ENCODE measurements around the gene WDR27.
A peak's percentile ranks its signal among the peaks of the same experiment; 100 is the strongest.

The WDR27 gene

GRCh38 chr6:169559592-169559991 is 142.2 kb downstream of the WDR27 start:
- ATAC-seq: no peak

- ATAC-seq: no peak
Observed at GRCh38 chr6:169558774-169559441, 142.9 kb downstream of the WDR27 start.

GRCh38 chr6:169558378-169558773 is 143.5 kb downstream of the WDR27 start:
- ATAC-seq: no peak

GRCh38 chr6:169557887-169558286 is 143.9 kb downstream of the WDR27 start:
- no peak for ATAC-seq

- peak; percentile 94 to 99 for ATAC-seq
Observed at GRCh38 chr6:169556758-169557548, 144.9 kb downstream of the WDR27 start.

- ATAC-seq: no peak
Observed at GRCh38 chr6:169555971-169556617, 145.7 kb downstream of the WDR27 start.

DNA sequence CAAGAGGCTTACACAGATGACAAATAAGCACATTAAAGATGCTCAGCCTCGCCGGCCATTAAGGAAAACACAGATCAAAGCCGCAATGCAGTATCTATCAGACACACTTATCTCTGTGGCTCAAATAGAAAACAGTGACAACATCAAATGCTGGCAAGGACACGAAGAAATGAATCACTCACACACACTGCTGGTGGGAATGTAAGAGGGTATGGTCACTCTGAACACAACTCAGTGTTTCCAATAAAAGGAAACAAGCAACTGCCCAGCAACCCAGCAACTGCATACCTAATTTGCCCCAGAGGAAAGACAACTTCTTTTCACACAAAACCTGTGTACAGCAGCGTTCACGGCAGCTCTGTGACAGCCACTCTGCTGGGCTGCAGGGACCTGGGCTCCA is 155.8 kb downstream of the WDR27 start:
- no peak for ATAC-seq

DNA sequence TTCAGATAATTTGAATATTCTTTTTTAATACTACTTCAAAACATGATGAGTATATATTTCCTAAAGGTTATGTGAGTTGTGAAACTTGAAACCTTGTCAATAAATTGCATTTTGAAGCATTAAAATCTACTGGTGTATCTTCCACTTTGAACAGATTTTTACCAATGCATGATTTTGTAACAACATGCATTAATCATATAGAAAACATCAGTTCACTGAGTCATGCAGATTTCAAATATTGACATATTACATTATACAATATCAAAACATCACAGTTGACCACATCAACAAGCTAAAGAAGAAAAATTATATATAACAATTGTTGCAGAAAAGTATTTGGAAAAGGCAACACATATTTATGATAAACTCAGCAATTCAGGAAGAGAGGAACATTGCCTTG is 158.1 kb downstream of the WDR27 start:
- ATAC-seq: no peak

GRCh38 chr6:169542491-169542890 is 159.3 kb downstream of the WDR27 start:
- ATAC-seq: no peak

GRCh38 chr6:169539176-169539897 is 162.5 kb downstream of the WDR27 start:
- ATAC-seq: no peak

DNA sequence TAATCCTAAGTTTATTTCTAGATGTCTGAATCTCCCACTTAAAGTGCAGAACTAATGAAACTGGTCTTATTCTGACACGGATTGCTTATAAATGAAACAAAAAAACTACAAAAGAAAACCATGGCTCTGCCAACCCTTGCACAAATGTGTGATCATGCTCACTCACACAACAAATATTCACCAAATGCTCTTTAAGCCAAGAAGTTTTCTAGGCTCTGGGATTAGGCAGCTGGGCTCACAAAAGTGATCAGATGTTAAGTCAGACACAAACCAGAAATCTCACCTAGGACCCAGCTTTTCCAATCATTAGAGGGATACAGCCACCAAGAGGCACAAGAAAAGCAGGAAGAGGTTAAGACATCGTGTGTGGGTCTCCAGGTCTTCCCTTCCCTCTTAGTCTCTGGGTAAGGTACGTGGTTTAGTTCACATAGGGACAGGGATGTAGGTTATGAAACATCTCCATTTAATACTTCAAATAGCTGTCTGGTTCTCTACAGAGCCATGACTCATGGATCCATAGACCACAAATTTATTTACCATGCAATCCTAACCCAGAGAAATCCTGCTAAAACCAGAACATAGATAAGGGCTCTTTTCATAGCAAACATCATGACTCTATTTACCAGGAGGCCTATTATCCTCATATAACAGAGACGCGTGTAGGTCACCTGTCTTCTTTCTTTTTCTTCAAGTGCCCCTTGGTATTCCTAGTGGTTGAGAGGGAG is 165.2 kb downstream of the WDR27 start:
- ATAC-seq: no peak

GRCh38 chr6:169534039-169534421 is 167.8 kb downstream of the WDR27 start:
- ATAC-seq: no peak

DNA sequence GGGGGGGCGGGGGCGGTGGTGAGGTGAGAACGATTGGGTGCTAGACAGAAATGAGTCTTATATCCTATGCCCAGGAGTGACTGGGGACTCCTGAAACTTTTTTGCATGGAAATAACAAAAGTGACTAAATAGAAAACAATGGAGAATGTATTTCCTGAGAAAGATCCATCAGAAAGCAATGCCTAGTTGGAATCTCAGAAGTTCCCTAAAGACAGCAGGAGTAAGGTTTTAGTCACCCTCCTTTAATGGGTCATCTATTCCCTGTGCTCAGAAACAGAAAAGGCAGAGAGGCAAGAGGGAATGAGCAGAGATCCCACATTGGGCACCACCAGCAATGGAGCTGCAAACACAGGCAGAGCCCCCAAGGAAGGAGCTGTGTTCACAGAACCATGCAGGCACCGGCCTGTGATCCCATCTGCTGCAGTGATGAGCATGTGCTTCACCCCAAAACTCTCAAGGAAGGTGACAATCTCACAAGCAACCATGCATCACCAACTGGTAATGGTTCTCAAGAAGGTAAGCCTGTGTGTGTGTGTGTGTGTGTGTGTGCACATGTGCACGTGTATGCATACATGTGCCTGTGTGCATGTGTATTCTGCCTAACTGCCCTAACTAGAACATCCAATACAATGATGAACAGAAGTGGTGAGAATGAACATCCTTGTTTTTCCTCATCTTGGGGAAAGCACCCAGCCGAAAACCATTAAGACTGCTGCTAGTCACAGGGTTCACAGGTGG is 168.4 kb downstream of the WDR27 start:
- no peak for ATAC-seq

GRCh38 chr6:169530752-169531123 is 171.1 kb downstream of the WDR27 start:
- ATAC-seq: peak; percentile 62 to 66

- peak; percentile 88 to 89 for ATAC-seq
Observed at GRCh38 chr6:169529931-169530751, 171.7 kb downstream of the WDR27 start.

DNA sequence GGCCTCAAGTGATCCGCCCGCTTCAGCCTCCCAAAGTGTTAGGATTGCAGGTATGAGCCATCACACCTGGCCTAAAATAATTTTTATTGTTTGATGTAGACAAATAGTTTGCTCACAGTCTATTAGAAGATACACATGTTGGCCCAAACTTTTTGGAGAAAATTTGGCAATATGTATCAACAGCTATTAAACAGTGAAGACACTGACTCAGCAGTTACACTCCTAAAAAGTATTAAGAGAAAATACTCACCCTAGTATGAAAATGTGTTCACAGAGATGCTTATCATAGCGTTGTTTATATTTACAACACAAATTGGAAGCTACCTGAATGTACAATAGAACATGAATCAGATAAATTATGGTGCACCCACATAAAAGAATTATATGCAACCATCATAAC is 173.1 kb downstream of the WDR27 start:
- no peak for ATAC-seq

DNA sequence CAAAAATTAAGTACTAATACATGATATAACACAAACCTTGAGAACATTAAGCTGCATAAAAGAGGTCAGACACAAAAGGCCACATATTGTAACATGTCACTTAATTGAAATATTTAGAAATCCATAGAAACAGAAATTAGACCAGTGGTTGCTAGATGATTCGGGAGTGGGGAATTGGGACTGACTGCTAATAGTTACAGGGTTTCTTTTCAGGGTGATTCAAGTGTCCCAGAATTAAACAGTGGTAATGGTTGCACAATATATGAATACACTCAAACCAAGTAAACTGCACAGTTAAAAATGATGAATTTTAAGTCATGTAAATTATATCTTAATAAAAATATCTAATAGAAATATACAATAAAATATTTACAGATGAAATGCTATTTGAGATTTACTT is 174.5 kb downstream of the WDR27 start:
- no peak for ATAC-seq

- no peak for ATAC-seq
Observed at GRCh38 chr6:169521825-169522224, 180.0 kb downstream of the WDR27 start.

DNA sequence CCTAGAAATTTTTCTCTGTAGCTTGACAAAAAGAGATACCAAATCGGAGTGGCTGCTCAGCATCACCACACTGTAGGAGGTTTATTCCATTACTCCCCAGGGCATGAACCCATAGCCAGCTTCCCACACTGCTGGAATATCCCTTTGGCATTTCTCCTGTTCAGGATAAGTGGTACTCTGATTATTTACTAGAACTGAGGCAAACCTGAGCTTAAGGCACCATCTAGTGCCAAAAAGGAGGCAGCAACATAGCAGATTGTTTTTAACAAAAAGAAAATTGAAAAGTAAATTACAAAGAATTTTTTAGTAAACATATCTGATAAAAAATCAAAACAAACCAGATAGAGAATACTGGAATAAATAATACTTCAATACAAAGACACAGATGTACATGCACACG is 181.7 kb downstream of the WDR27 start:
- ATAC-seq: no peak

GRCh38 chr6:169518451-169518850 is 183.4 kb downstream of the WDR27 start:
- no peak for ATAC-seq

Measured in activated CD4-positive, CD25-positive, alpha-beta regulatory T cell treated with anti-CD3 and anti-CD28 coated beads, Interleukin-2, amount 50 U/mL, for 24 hours (primary cell).